Loucy (cell line): Measurements from ENCODE around the gene DPRX.

ENCODE experiments used
- H2AFZ ChIP-seq: fragments of 200-600 bp; sonication (generic); 2 replicates; pipeline ENCODE4 v1.6.0; 2016; ENCODE audit warnings: antibody characterized with exemption, mild to moderate bottlenecking, low read length, moderate library complexity
- H3F3A ChIP-seq: fragments of 200-600 bp; 2 replicates; pipeline ENCODE4 v1.6.0; 2016; ENCODE audit warnings: antibody characterized with exemption, low read depth, mild to moderate bottlenecking
- H3K27me3 ChIP-seq: fragments of 200-600 bp; sonication (generic); 2 replicates; pipeline ENCODE4 v1.6.1; 2014; ENCODE audit warnings: low read length, mild to moderate bottlenecking; ENCODE audit not compliant: insufficient read depth, poor library complexity, severe bottlenecking
- H3K36me3 ChIP-seq: fragments of 200-600 bp; sonication (generic); 2 replicates; pipeline ENCODE4 v1.6.1; 2016; ENCODE audit warnings: low read length; ENCODE audit not compliant: insufficient read depth
- H3K4me1 ChIP-seq: fragments of 200-600 bp; sonication (generic); 2 replicates; pipeline ENCODE4 v1.5.1; 2014; ENCODE audit warnings: low read length, mild to moderate bottlenecking; ENCODE audit not compliant: insufficient read depth, poor library complexity, severe bottlenecking
- H3K4me2 ChIP-seq: fragments of 200-600 bp; sonication (generic); 2 replicates; pipeline ENCODE4 v1.6.0; 2014; ENCODE audit warnings: antibody characterized with exemption, low read length, low read depth, mild to moderate bottlenecking; ENCODE audit not compliant: poor library complexity, severe bottlenecking
- H3K4me3 ChIP-seq: fragments of 200-600 bp; sonication (generic); 2 replicates; pipeline ENCODE4 v1.5.1; 2014; ENCODE audit warnings: low read length, mild to moderate bottlenecking, mixed read lengths; ENCODE audit not compliant: poor library complexity, severe bottlenecking
- H3K79me2 ChIP-seq: fragments of 200-600 bp; sonication (generic); 2 replicates; pipeline ENCODE4 v1.6.1; 2014; ENCODE audit warnings: low read length; ENCODE audit not compliant: insufficient read depth
- H3K9ac ChIP-seq: fragments of 200-600 bp; sonication (generic); 2 replicates; pipeline ENCODE4 v1.6.0; 2014; ENCODE audit warnings: mild to moderate bottlenecking, low read depth, low read length, moderate library complexity; ENCODE audit not compliant: poor library complexity, severe bottlenecking
- H3K9me2 ChIP-seq: fragments of 200-600 bp; sonication (generic); replicated peaks from 2 replicates; pipeline ENCODE4 v1.6.1; 2016; ENCODE audit warnings: low read depth, low read length, mixed read lengths
- H3K9me3 ChIP-seq: fragments of 200-600 bp; sonication (generic); 2 replicates; pipeline ENCODE4 v1.6.1; 2014; ENCODE audit warnings: mild to moderate bottlenecking, antibody characterized with exemption, low read length, low read depth; ENCODE audit not compliant: insufficient read depth
- H4K20me1 ChIP-seq: fragments of 200-600 bp; sonication (generic); 2 replicates; pipeline ENCODE4 v1.6.0; 2014; ENCODE audit warnings: antibody characterized with exemption, low read length, mild to moderate bottlenecking; ENCODE audit not compliant: insufficient read depth, poor library complexity, severe bottlenecking
- CTCF ChIP-seq: fragments of 200-600 bp; sonication (generic); conservative IDR thresholded peaks from 2 replicates; pipeline ENCODE4 v1.5.1; 2014; ENCODE audit warnings: mild to moderate bottlenecking, antibody characterized with exemption, low read length
- EZH2phosphoT487 ChIP-seq: fragments of 200-600 bp; IDR thresholded peaks from 2 replicates; pipeline ENCODE4 v1.6.1; 2018; ENCODE audit warnings: antibody characterized with exemption, mild to moderate bottlenecking, moderate library complexity, borderline replicate concordance

Gene DPRX

GRCh38 chr19:53670345-53670744 lies 38.5 kb downstream of the DPRX start:
- Histone ChIP-seq H3K4me1 (no peaks in the 10 kb centered on the region), H3K36me3 (no peaks in the 10 kb centered on the region), H3K9ac (no peak overlapping the region), H3K27me3 (no peaks in the 10 kb centered on the region), H3F3A (no peaks in the 10 kb centered on the region), H3K9me2 (no peaks in the 10 kb centered on the region), H3K4me2 (no peak overlapping the region), H4K20me1 (no peaks in the 10 kb centered on the region), H3K9me3 (no peaks in the 10 kb centered on the region; the same call in 1 of the 2 replicates), H2AFZ (no peak overlapping the region), H3K79me2 (no peaks in the 10 kb centered on the region), H3K4me3 (no peak overlapping the region)
- TF ChIP-seq CTCF (no peak), EZH2phosphoT487 (no peak)

- no peaks in the 10 kb centered on the region for H3K9me2 ChIP-seq
- H3K9ac ChIP-seq: no peak overlapping the region
- no peaks in the 10 kb centered on the region for H3K4me1 ChIP-seq
- H3K36me3 ChIP-seq: no peaks in the 10 kb centered on the region
- H3K4me3 ChIP-seq: no peak overlapping the region
- no peaks in the 10 kb centered on the region for H4K20me1 ChIP-seq
- no peaks in the 10 kb centered on the region for H3K27me3 ChIP-seq
- H2AFZ ChIP-seq: no peak overlapping the region
- H3K4me2 ChIP-seq: no peak overlapping the region
- H3K79me2 ChIP-seq: no peaks in the 10 kb centered on the region
- H3F3A ChIP-seq: no peaks in the 10 kb centered on the region
- no peak for TF ChIP-seq EZH2phosphoT487
- TF ChIP-seq CTCF: no peak
- H3K9me3 ChIP-seq: no peaks in the 10 kb centered on the region; the same call in 1 of the 2 replicates
Measured at GRCh38 chr19:53671663-53672062, 39.9 kb downstream of the DPRX start.
